ENCODE measurements around the gene BCO1.

Gene BCO1

GRCh38 chr16:81237282-81237681 is 1.2 kb upstream of the BCO1 start:
- TF ChIP-seq CTCF (IDR thresholded peaks at IDR 0.05) = no peak

- no peak for TF ChIP-seq CTCF (IDR thresholded peaks at IDR 0.05)
These were observed 570 bp upstream of the BCO1 start for GRCh38 chr16:81237942-81238295.

- TF ChIP-seq CTCF (IDR thresholded peaks at IDR 0.05) = no peak
These were observed 1.1 kb downstream of the BCO1 start for GRCh38 chr16:81239367-81240121.

- no peak for TF ChIP-seq CTCF (IDR thresholded peaks at IDR 0.05)
These were observed 3.2 kb downstream of the BCO1 start for GRCh38 chr16:81241706-81242105.

- no peak for TF ChIP-seq CTCF (IDR thresholded peaks at IDR 0.05)
These were observed 4.6 kb downstream of the BCO1 start for GRCh38 chr16:81242977-81243618.

- no peak for TF ChIP-seq CTCF (IDR thresholded peaks at IDR 0.05)
These were observed 5.5 kb downstream of the BCO1 start for GRCh38 chr16:81243942-81244341.

GRCh38 chr16:81251871-81252270 is 13.4 kb downstream of the BCO1 start:
- TF ChIP-seq CTCF (IDR thresholded peaks at IDR 0.05) = no peak

All from LNCAP (cell line).